H1 (cell line): Measurements from ENCODE around the gene ARID3B. TPM values are rescaled to one million over a fixed set of nuclear protein-coding genes. Genes with fewer than 3 reads are reported as not detected.
"Not testable (repeated sequence)": the region's sequence is repeated elsewhere in the genome, so short reads cannot be mapped to it uniquely, and the experiment has no call there.

Experiments used
- CTCF ChIA-PET: fragments of 300-600 bp; sonication (Branson Sonifier 250); formaldehyde crosslinking; loops from one replicate; lab custom pipeline; 2021; ENCODE audit not compliant: partially characterized antibody; lab: Charles Lee
- POLR2A ChIA-PET: fragments of 300-600 bp; sonication (Branson Sonifier 250); formaldehyde crosslinking; loops from one replicate; lab custom pipeline; 2021; ENCODE audit warnings: inconsistent platforms; ENCODE audit not compliant: partially characterized antibody; lab: Charles Lee
- DNase-seq, 2 experiments: peaks; one replicate each; pipeline versions ENCODE4 v3.0.0 to v3.0.0-alpha.2; 2010 to 2022; ENCODE audit warnings: low spot score in 2 of 2, low read depth in 1 of 2, mixed read lengths in 1 of 2
- FAIRE-seq: peaks from 2 replicates; lab custom pipeline; 2011; peaks lifted over from hg19 to GRCh38; lab: Jason Lieb, UNC
- H2AFZ ChIP-seq: 2 replicates; pipeline ENCODE4 v1.8.1; 2012; ENCODE audit warnings: low read length, inconsistent platforms
- H2AK5ac ChIP-seq: 2 replicates; pipeline ENCODE4 v1.6.1; 2013; ENCODE audit warnings: low read depth, low read length
- H2BK120ac ChIP-seq: replicated peaks from 2 replicates; pipeline ENCODE3; 2013; ENCODE audit warnings: low read depth, low read length, inconsistent platforms
- H2BK12ac ChIP-seq: 2 replicates; pipeline ENCODE4 v1.6.1; 2013; ENCODE audit warnings: low read depth, low read length
- H2BK15ac ChIP-seq: 2 replicates; pipeline ENCODE4 v1.6.1; 2013; ENCODE audit warnings: low read length
- H2BK20ac ChIP-seq: 2 replicates; pipeline ENCODE4 v1.6.1; 2013; ENCODE audit warnings: low read length
- H2BK5ac ChIP-seq: 2 replicates; pipeline ENCODE4 v1.6.1; 2013; ENCODE audit warnings: low read depth, low read length
- H3K14ac ChIP-seq: 2 replicates; pipeline ENCODE4 v1.6.1; 2013; ENCODE audit warnings: inconsistent platforms; ENCODE audit not compliant: insufficient read length
- H3K18ac ChIP-seq: 2 replicates; pipeline ENCODE4 v1.6.1; 2013; ENCODE audit warnings: low read length; ENCODE audit errors: extremely low read depth
- H3K23ac ChIP-seq: 2 replicates; pipeline ENCODE4 v1.6.1; 2013; ENCODE audit warnings: inconsistent platforms; ENCODE audit not compliant: insufficient read length
- H3K23me2 ChIP-seq: 2 replicates; pipeline ENCODE4 v1.6.1; 2013; ENCODE audit warnings: low read depth, low read length
- H3K27ac ChIP-seq: 2 replicates; pipeline ENCODE4 v1.6.1; 2011; ENCODE audit warnings: low read depth, low read length, inconsistent platforms
- H3K27me3 ChIP-seq, 4 experiments: replicated peaks in 1 of 4; 1 replicate in 1 of 4; 2 replicates in 3 of 4; pipeline versions ENCODE4 v1.6.1 to v1.8.1; 2011 to 2013; ENCODE audit warnings: low read length in 3 of 4, mild to moderate bottlenecking in 3 of 4, inconsistent platforms in 2 of 4, mixed read lengths in 2 of 4, moderate library complexity in 1 of 4; ENCODE audit not compliant: control insufficient read depth in 3 of 4, insufficient read depth in 3 of 4; ENCODE audit errors: extremely low read depth in 1 of 4
- H3K36me3 ChIP-seq, 4 experiments: 2 replicates each; pipeline versions ENCODE4 v1.6.1 to v1.8.1; 2011 to 2013; ENCODE audit warnings: mild to moderate bottlenecking in 4 of 4, low read length in 3 of 4, moderate library complexity in 2 of 4, control low read depth in 1 of 4, inconsistent platforms in 1 of 4; ENCODE audit not compliant: insufficient read depth in 4 of 4, control insufficient read depth in 2 of 4
- H3K4ac ChIP-seq: replicated peaks from 2 replicates; pipeline ENCODE3; 2013; ENCODE audit warnings: low read length, low read depth, mixed read lengths, inconsistent platforms; ENCODE audit not compliant: insufficient read length
- H3K4me1 ChIP-seq, 4 experiments: replicated peaks in 1 of 4; 1 replicate in 1 of 4; 2 replicates in 3 of 4; pipeline versions ENCODE4 v1.6.1 to v1.8.1; 2011 to 2013; ENCODE audit warnings: low read length in 3 of 4, inconsistent platforms in 2 of 4, mixed read lengths in 1 of 4; ENCODE audit not compliant: insufficient read depth in 4 of 4, control insufficient read depth in 3 of 4
- H3K4me2 ChIP-seq, 2 experiments: 2 replicates each; pipeline versions ENCODE4 v1.6.1 to v1.8.1; 2011 to 2013; ENCODE audit warnings: low read depth in 2 of 2, low read length in 2 of 2, control low read depth in 1 of 2, inconsistent platforms in 1 of 2, mild to moderate bottlenecking in 1 of 2; ENCODE audit not compliant: insufficient read depth in 1 of 2
- H3K4me3 ChIP-seq, 4 experiments: fragments of 200-600, 300-600 bp in 1 of 4; sonication (generic), shearing (Covaris generic), sonication (Bioruptor Twin) in 1 of 4; 2 replicates each; pipeline versions ENCODE4 v1.5.1 to v1.8.1; 2011 to 2016; ENCODE audit warnings: low read length in 4 of 4, low read depth in 3 of 4, control low read depth in 2 of 4, inconsistent platforms in 2 of 4, mild to moderate bottlenecking in 2 of 4, mixed read lengths in 1 of 4, moderate library complexity in 1 of 4; ENCODE audit not compliant: insufficient read depth in 2 of 4; ENCODE audit errors: extremely low read depth in 1 of 4
- H3K56ac ChIP-seq: replicated peaks from 2 replicates; pipeline ENCODE3; 2013; ENCODE audit warnings: low read depth, mild to moderate bottlenecking, mixed read lengths, low read length, inconsistent platforms; ENCODE audit not compliant: insufficient read length
- H3K79me1 ChIP-seq: 2 replicates; pipeline ENCODE4 v1.6.1; 2013; ENCODE audit warnings: low read depth, low read length, control low read depth
- H3K79me2 ChIP-seq, 2 experiments: 2 replicates each; pipeline versions ENCODE4 v1.6.1 to v1.8.1; 2012 to 2013; ENCODE audit warnings: low read length in 2 of 2, mild to moderate bottlenecking in 2 of 2, inconsistent platforms in 1 of 2; ENCODE audit not compliant: insufficient read depth in 2 of 2, control insufficient read depth in 1 of 2
- H3K9ac ChIP-seq, 4 experiments: replicated peaks in 1 of 4; 1 replicate in 1 of 4; 2 replicates in 3 of 4; pipeline versions ENCODE4 v1.6.1 to v1.8.1; 2011 to 2013; ENCODE audit warnings: low read depth in 3 of 4, low read length in 3 of 4, control low read depth in 2 of 4, mild to moderate bottlenecking in 2 of 4, moderate library complexity in 2 of 4, inconsistent platforms in 1 of 4; ENCODE audit errors: extremely low read depth in 1 of 4
- H3K9me3 ChIP-seq, 2 experiments: 2 replicates each; pipeline versions ENCODE4 v1.6.1 to v1.8.1; 2012 to 2013; ENCODE audit warnings: mild to moderate bottlenecking in 2 of 2, moderate library complexity in 2 of 2, control low read depth in 1 of 2, inconsistent platforms in 1 of 2, low read depth in 1 of 2, low read length in 1 of 2, mixed read lengths in 1 of 2; ENCODE audit not compliant: insufficient read depth in 2 of 2
- H4K20me1 ChIP-seq, 2 experiments: replicated peaks in 1 of 2; 2 replicates each; pipeline versions ENCODE3 to v1.8.1; 2011 to 2013; ENCODE audit warnings: inconsistent platforms in 2 of 2, low read length in 2 of 2, mild to moderate bottlenecking in 1 of 2; ENCODE audit not compliant: insufficient read depth in 2 of 2, control insufficient read depth in 1 of 2
- H4K5ac ChIP-seq: 2 replicates; pipeline ENCODE4 v1.6.1; 2013; ENCODE audit warnings: low read length, low read depth, mixed read lengths, inconsistent platforms; ENCODE audit not compliant: insufficient read length
- H4K8ac ChIP-seq: 2 replicates; pipeline ENCODE4 v1.8.0; 2013; ENCODE audit warnings: mild to moderate bottlenecking, moderate library complexity, low read length, inconsistent platforms; ENCODE audit not compliant: insufficient read depth; ENCODE audit errors: extremely low read depth
- H4K91ac ChIP-seq: replicated peaks from 2 replicates; pipeline ENCODE3; 2013; ENCODE audit warnings: low read length, mixed read lengths, inconsistent platforms; ENCODE audit not compliant: insufficient read length
- WGBS, 2 experiments: shearing (Covaris generic) in 1 of 2; methylation state at CpG; one replicate each; pipeline versions ENCODE4 v1.1.6 to v1.1.7; 2013 to 2015; ENCODE audit warnings: low lambda C conversion rate in 2 of 2, mixed read lengths in 2 of 2, inconsistent platforms in 1 of 2, low coverage in 1 of 2, missing lambda C conversion rate in 1 of 2; ENCODE audit not compliant: insufficient replicate concordance in 2 of 2, insufficient coverage in 1 of 2, insufficient read length in 1 of 2; ENCODE audit errors: extremely low coverage in 1 of 2, missing lambda C conversion rate in 1 of 2; 5-methylcytosine and 5-hydroxymethylcytosine counted together
- polyA plus RNA-seq, 7 experiments: library from polyadenylated mRNA; depleted of rRNA in 3 of 7; stranded (reverse) in 5 of 7; unstranded in 2 of 7; fragments of >200 nt in 5 of 7; fragments of 200-250 nt in 2 of 7; gene quantifications; 1 replicate in 5 of 7; 2 replicates in 1 of 7; 4 replicates in 1 of 7; pipeline versions ENCODE4 v1.2.1 to v1.2.3, GENCODE V29; 2011 to 2013; ENCODE audit warnings: missing spikeins in 2 of 7, mixed read lengths in 2 of 7
- total RNA-seq: library from RNA; stranded (reverse); fragmentation: NEBNext Ultra II Directional; extraction: Animal tissue kit (Norgen Biotek cat#: 25700); gene quantifications from 2 replicates; pipeline ENCODE4 v1.2.1, GENCODE V29; 2021

ARID3B gene
- total and polyA plus RNA-seq, 2 of the 8 experiments (the other 6 are each of a cell fraction or from before 2014, with no cell fraction given) = 81.0 to 115 TPM

DNA sequence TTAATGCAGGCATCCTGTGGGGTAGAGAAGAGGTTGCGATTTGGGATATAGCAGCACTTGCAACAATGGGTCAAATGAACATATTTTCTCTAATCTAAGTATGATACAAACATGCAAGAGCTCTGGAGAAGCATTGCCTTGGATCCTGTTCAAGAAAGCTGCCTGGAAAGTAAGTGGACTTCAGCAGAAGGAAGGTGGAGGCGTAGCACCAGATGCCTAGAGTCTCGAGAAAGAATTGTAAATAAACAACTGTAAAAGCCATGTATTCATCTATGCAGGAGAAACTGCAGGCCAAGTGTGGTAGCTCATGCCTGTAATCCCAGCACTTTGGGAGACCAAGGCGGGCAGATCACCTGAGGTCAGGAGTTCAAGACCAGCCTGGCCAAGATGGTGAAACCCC, 27.0 kb upstream of the ARID3B start:
- WGBS, 2 experiments = 88% methylated on average over 4 of the region's 4 CpGs; no CpG with 5 or more reads in 1 of the 2 experiments

More for the DNA sequence above, 27.0 kb upstream of the ARID3B start:
- H2AFZ ChIP-seq, H3K79me2 ChIP-seq, H3K18ac ChIP-seq, H2BK15ac ChIP-seq, H3K27ac ChIP-seq, H4K5ac ChIP-seq, H3K36me3 ChIP-seq, DNase-seq, H3K23me2 ChIP-seq, FAIRE-seq, H2BK12ac ChIP-seq, H3K56ac ChIP-seq, H4K20me1 ChIP-seq, H4K8ac ChIP-seq, H3K9ac ChIP-seq, H2BK120ac ChIP-seq, H3K4me3 ChIP-seq, H4K91ac ChIP-seq, H3K4me1 ChIP-seq, H2BK20ac ChIP-seq, H3K27me3 ChIP-seq, H3K14ac ChIP-seq, H3K23ac ChIP-seq, H2BK5ac ChIP-seq, H3K79me1 ChIP-seq, H2AK5ac ChIP-seq, H3K4ac ChIP-seq, H3K9me3 ChIP-seq, H3K4me2 ChIP-seq: not testable (repeated sequence)
- ChIA-PET POLR2A (interaction anchor here (1.0 to 1.6 kb wide), 2 partner anchors 15 to 23 kb away, joined by 3 to 4 read pairs; no protein-coding TSS in a partner anchor), CTCF (interaction anchor here (0.6 to 1.1 kb wide), 3 partner anchors 26 to 1813 kb away, joined by 3 read pairs; no protein-coding TSS in a partner anchor)
